ENCODE data around the gene PARD3B.

PARD3B gene

DNA sequence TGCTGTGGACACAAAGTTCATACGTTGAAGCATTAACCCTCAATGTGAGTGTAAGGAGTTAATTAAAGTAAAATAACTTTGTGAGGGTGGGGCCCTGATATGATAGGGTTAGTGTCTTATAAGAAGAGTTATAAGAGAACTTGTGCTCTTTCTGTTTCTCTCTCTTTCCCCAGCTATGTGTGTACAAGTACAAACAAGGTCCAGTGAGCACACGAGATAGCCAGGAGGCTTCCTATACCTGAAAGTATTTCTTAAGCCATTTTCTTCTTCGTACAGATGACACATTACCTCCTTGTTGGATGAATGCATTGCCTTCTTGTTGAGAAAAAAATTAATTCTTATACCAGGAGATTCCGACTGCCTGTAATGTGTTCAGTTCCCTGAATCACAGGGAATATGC is 301.2 kb downstream of the PARD3B start:
- DNase-seq (ENCODE audit: low read depth) = no peak

DNA sequence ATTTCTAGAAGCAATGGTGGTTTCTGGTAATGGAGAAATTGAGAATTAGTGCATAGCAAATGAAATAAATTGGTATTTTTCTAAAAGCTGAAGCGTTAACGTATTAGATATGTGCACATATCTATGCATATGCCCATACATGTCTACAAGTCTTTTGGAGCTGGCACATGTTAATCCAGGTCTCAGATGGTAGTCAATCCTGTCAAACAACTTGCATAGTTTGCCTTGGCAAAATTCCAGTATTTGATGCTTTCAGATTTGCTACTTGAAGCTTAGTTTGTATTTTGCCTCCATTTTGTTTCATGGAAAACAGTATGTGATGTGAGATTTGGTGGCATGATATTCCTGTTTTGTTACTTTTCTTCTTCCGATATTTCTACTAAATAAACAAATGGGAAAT is 304.6 kb downstream of the PARD3B start:
- no peak for DNase-seq (ENCODE audit: low read depth)

DNA sequence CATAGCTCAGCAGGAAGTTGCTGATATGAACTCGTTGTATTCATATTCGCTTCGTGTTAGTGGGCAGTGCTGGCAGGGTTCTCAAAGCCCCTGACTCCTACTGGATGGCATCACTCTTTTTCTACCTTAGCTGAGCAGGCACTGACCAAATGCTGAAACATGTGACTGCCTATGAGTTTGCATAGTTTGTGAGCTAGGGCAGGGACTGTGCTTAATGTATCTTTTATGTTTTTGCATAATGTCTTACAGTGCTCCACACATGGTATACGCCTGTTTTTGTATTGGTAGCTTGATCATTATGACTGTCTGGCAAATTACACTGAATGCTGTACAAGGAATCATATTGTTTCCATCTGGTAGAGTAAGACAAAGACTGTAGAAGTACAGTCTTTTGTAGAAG is 305.3 kb downstream of the PARD3B start:
- DNase-seq (ENCODE audit: low read depth) = no peak

DNA sequence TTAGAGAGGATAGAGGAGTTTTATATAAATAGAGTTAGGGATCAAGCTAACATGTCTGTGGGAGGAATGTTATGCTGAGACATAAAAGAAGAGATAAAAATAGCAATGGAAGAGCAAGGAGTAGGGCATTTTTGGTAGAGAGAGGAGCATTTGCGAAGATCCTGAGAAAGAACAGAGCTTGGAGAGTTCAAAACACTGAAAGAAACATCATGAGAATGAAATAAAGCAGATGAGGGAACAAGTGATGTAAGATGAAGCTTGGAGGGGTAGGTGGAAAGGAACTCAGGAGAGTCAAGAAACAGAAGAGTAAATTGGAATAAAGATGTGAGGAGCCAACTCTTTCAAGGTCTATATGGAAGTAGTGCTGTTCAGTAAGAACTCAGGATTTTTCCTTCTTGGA is 308.6 kb downstream of the PARD3B start:
- no peak for DNase-seq (ENCODE audit: low read depth)

DNA sequence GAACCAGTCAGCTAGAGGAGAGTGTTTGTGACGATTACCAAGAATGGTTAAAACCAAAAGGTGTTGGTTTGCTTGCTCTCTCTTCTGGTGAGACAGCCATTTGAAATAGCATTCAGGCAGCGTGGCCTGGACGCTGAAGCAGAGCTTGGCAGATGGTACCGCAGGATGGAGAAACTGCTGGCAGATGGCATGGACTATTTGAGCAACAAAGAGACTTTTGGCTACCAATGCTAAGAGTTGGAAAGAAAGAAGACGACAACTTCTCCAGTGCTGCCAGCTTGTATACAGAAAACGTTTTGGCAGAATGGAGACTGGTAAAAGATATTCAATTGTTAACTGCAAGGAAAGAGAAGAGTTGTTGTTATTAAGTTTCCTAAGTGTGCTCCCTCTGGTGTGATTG is 315.0 kb downstream of the PARD3B start:
- no peak for DNase-seq (ENCODE audit: low read depth)

DNA sequence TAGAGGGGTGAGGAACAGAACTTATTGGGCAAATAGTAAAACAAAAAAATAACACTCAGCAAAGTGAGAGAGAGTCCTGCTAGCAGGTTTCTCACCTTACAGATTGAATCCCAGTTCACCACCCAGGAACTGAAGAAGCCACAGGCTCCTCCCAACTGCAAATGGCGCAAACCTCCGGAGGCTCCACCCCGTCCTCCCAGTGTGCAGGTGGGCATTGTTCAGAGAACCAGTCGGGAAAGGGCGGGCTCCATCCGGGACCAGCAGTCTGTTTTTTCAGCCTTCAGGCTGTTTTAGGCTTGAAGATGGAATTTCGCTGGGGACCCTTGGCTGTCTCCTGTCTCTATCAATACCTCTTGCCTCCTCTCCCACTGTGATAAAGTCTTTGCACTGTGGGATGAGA is 317.5 kb downstream of the PARD3B start:
- no peak for DNase-seq (ENCODE audit: low read depth)

DNA sequence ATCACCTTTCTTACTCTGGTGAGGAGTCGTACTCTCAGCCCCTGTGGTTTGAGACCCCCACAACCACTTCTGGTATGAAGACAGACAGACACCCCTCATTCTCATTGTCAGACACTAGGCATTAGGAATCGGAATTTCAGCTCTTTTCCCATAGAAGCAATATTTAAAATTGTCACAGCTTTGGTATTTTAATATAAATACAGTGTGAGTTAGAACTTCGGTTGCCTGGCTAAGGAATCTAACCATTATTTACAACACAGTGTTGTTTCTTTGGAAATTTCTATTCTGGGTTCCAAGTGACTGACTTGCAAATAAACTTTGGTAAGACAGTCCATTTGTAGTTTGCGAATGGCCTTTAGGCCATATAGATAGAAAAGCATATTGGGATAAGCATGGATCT is 318.1 kb downstream of the PARD3B start:
- no peak for DNase-seq (ENCODE audit: low read depth)

DNA sequence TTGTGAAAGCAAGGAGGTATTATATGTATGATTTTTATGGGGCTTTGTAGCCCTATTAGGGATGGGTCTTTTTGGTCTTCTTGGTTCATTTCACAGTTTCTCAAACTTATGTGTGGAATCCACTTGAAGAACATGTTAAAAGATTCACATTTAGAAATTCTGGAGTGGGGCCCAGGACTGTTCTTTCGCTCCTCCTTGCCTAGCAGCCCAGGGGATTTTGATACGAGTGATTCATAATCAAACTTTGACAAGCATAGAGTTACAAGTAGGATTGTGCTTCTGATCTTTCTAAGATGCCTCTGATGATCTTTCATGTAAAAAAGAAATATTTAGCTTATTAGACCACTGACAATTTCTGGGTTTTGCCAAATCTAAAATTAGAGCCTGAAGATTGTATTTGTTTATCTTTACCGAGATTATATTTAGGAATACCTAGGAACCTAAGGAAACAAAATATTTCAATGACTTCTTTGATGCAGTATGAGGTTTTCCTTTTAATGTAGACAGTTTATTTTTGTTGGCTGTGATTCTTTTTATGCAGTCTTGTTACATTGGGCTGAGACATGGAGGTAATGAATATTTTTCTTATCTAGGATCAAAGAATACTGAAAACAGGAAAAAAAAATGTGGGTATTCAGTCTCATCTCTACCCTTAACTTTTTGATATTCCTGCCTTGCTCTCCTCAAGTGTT is 324.0 kb downstream of the PARD3B start:
- no peak for DNase-seq (ENCODE audit: low read depth)

DNA sequence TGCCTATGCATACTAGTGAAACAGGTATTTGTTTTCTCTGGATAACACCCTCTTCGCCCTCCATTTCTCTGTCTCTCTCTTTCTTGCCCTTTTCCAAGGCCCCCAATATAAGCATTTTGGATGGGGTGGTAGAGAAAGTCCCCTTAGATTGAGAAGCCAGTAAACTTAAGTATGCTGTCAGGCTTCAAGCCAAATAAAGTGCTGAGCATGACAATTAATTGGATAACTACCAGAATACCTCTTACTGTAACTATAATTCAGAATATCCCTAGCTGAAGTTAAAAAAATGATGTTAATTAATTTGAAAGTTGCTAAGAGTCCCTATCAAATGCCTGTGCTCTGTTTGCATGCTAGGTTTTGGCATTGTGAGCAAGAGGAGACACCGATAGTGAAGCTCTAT is 324.8 kb downstream of the PARD3B start:
- DNase-seq (ENCODE audit: low read depth) = no peak

DNA sequence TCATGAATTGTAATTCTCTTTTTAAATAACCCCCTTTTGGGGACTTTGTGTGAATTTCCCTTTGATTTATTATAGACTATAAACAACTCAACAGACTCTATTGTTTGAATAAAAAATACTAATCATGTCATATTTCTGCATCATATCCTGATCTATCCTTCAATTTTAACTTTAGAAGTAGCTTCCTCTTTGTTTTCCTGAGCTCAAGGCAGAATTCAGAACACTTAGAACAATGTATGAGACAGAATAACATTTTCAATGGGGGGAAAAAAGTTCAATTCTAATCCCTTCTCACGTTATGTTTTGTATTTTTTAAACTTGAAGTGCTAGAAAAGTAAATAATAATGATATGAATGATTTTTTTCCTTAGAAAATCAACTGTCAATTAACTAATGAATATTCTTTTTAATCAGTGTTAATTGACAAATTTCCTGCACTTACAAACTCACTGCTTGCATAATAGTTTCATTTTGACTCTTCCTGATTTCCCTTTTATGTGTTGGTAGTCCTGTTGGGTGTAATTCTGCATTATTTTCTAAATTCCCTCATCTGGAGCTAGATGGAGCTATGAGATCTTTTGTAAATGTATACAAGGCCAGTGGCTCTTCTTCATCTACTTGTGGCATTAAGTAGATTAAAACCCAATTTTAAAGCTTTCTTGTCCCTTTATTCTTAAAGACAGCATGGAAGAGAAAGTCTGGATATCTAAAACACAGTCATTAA is 326.1 kb downstream of the PARD3B start:
- no peak for DNase-seq (ENCODE audit: low read depth)

DNA sequence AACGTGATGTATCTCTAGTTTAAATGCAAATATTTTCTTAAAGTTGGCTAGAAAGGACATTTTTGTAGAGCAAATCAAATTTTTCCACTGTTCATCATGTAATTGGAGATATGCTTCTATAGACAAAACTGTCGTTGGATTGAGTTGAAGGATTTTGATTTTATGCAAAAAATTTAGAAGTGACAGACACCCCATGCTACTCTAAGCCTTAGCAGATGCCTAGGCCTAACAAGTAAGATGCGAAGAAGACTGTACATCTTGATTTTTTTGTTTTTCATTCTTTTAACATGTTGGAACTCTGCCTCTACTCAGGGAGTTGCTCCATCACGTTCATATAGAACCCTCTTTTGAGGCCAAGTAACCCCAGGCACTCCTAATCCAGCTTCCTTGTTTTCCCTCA is 331.0 kb downstream of the PARD3B start:
- DNase-seq (ENCODE audit: low read depth) = no peak

DNA sequence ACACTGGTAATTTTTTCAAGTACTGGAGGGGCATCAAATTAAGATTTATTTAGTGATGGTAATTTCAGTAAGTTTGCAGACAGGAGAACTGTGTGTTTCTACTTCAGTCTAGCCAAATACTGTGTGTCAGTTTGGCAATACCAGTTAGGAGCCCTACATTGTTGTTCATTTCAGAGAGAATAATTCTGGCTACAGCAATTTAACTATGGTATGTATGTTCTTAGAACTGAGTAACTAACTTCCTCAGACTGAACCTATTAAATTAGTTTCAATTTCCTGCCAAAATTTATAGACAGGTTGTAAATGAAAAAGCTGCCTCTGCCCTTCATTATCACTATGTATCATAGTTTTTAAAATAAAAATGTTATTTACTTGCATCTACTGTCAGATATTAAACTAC is 332.4 kb downstream of the PARD3B start:
- no peak for DNase-seq (ENCODE audit: low read depth)

DNA sequence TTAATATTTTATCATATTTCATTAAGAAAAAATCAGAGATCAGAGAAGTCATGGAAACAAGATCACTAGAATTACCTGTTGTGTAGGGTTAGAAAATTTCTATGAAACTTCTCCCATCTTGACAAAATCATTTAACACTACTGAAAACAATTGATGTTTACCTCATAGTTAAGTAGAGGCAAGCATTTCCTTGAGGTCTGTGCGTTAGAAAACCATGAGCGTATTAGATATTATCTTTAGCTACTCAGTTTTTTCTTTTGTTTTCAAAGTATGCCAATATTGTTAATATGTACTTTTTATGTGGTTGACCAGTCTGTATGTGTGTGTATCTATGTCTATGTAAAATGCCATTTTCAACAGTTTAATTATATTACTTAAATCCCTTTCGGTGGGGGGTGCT is 335.7 kb downstream of the PARD3B start:
- no peak for DNase-seq (ENCODE audit: low read depth)

DNA sequence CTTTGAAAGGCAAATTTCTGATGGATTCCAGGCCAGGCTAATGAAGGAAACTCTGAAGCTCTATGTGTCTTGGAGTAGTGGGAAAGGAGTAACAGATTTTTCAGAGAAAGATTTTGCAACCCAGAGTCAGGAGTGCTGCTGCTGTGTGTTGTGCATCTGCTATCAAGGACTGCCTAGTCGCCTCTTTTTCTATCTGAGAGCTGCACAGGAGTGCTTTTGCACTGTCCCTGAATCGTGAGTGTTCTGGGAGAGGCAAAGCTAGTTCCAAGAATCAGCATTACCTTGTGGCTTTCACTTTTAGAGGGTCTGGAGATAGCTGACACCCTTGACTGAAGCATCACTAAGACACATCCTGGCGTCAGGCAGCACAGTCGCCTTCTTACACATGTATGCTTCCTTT is 336.4 kb downstream of the PARD3B start:
- no peak for DNase-seq (ENCODE audit: low read depth)

DNA sequence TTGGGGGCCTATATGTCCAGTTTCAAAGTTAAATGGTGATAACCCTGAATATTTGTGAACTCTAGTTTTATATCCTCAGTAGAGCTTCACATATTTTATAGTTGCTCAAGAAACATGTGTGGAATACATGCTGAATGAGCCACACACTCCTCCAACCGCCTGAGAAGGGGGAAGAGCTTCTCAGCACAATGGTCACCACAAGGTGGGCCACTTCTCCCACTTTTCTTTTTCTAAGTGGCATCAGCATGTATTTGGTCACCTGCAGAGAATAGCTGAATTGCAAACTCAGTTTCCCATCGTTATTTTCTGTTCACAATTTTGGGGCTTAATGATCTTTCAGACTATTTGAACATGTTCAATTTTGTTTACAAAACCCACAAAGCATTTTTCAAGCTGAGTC is 340.5 kb downstream of the PARD3B start:
- DNase-seq (ENCODE audit: low read depth) = no peak

DNA sequence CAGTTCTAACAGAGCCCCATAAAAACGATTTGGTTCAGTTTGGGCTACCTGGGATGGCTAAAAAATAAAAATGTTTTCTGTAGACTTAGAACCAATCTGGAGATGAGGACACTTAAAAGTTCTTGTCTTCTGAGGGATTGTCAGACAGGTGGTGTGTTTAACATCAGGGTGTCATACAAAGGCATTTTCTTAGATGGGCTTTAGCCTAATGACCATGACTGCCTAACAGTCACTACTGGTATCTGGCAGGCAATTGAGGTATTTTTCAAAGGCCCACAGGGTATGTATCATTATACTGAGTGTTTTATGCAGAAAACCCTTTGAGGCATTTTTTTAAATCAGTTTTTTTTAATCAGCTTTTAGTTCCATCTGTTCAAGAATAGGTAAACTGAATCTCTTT is 341.4 kb downstream of the PARD3B start:
- no peak for DNase-seq (ENCODE audit: low read depth)

DNA sequence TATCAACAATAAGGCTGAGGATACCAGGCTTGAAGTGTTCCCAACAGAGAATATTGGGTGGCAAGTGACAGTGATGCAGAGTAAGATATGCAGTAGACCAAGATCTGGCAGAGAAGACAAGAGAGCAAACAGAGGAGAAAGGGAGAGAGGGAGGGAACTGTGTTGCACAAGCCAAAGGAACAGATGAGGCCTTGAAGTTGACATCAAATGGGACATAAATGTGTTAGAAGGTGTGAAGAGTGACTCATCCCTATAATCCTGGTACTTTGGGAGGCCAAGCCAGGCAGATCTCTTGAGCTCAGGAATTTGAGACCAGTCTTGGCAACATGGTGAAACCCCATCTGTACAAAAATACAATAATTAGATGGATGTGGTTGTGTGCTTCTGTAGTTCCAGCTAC is 342.9 kb downstream of the PARD3B start:
- DNase-seq (ENCODE audit: low read depth) = no peak

DNA sequence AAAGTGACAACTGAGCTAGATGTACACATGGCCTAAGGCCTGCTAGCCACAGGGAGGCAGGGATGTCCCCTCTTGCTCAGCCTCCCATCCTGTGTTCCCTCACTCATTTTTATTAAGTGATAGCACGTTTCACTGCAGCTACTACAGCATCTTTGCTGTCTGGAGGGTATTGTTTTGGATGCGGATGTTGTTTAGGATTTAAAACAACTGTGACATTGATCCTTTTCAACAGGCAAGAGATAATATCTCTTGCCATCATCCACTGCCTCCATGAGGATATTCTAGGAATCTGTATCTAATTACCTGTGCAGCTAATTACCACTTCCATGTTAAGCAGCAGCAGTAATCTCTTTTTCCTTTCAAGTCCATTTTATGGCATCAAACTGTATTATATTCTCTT is 345.4 kb downstream of the PARD3B start:
- DNase-seq (ENCODE audit: low read depth) = no peak

DNA sequence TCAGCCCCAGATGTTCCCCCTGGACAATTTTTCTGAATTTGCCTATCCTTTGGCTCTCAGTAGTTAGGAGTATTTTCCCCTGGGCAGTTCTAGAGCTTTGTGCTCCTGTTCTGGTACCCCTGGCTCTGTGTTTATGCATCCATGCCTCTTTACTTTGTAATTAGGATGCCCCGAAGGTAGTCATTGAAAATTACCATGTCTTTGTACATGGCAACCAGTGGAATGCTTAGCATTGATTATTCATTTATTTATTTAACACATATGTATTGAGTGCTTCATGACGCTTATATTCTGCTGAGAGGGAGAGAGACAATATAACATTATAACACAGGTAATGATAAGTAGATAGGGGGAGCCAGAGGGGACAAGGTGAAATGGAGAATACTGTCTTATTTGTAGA is 346.5 kb downstream of the PARD3B start:
- no peak for DNase-seq (ENCODE audit: low read depth)

DNA sequence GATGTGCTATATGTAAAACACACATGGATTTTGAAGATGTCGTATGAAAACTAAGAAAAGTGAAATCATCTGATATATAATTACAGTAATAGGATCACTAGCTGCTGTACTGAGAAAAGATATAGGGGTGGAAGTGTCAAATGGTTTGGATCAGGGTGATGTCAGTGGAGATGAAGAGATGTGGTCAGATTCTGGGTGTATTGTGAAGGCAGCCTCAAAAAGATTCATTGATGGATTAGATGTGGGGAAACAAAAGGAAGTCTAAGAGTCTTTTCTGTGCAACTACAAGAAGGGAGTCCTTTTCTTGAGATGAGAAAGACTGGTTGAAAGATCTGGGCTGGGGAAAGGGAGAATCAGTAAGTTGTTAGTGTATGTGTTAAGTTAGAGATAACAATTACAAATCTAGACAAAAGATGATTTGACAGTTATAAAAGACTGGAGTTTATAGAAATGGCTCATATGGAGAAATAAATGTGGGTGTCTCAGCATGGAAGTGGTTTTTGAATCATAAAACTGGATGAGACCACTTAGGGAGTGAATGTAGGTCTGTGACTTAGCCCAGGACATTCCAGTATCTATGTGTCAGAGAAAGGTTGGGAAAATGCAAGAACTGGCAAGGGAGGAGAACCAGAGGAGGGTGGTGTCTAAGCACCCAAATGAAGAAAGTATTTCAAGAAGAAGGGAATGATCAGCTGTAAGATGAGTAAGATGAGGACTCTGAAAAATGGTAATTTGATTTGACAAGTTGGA is 347.4 kb downstream of the PARD3B start:
- no peak for DNase-seq (ENCODE audit: low read depth)

DNA sequence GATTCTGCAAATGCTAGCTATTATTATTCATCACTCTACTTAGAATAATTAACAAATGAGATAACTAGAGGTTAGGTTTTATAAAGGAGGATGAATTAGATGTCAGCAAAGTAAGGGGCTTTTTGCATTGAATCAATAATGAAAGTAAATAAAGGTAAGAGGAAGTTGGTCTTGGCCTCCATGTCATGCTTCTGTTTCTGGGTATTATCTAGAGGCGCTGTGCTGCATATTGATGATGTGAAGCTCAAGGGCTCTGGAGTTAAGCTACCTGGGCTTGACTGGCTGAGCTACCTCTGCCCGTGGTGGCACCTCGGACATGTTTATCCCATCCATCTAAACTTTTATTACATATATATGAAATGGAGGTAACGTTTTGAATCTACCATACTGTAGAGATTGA is 350.9 kb downstream of the PARD3B start:
- DNase-seq (ENCODE audit: low read depth) = no peak

DNA sequence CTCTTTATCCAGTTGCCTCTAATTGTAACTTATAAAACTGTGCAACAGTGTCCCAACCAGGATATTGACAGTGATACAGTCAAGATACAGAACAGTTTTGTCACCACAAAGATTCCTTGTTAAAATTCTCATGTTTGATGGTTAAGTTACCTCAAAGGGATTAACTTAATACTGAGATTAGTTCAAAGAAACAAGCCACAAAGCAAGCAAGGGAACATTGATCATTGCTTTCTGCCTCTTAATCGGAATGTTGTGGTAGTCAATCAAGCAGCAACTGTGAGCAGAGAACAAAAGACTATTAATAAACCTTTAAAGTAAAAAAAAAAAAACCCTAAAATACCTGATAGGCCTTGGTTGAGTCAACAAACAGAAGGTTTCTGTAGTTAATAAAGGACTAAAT is 352.3 kb downstream of the PARD3B start:
- DNase-seq (ENCODE audit: low read depth) = no peak

DNA sequence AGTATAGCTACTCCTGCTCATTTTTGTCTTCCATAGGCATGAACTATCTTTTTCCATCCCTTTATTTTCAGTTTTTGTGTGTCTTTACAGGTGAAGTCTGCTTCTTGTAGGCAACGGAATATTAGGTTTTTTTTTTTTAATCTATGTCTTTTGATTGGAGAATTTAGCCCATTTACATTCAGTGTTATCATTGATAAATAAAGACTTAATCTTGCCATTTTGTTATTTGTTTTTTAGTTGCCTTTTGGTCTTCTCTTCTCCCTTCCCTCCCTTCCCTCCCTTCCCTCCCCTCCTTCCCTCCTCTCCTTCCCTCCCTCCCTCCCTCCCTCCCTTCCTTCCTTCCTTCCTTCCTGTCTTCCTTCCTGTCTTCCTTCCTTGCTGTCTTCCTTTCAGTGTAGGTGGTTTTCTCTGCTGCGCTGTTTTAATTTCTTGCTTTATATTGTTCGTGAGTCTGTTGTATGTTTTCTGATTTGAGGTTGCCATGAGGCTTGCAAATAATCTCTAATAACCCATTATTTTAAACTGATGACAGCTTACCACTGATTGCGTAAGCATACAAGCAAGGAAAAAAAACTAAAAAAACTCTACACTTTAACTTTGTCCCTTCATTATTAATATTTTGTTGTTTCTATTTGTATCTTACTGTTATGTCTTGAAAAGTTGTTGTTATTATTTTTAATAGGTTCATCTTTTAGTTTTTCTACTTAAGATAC is 353.8 kb downstream of the PARD3B start:
- DNase-seq (ENCODE audit: low read depth) = no peak
